SU-DHL-6 (cell line): ENCODE measurements around the gene CAD.

Experiments used
- H2AFZ ChIP-seq: fragments of 200-600 bp; sonication (generic); 2 replicates; pipeline ENCODE4 v1.6.1; 2014; ENCODE audit warnings: low read depth, mild to moderate bottlenecking, moderate library complexity, mixed read lengths, antibody characterized with exemption, low read length; ENCODE audit not compliant: severe bottlenecking
- H3F3A ChIP-seq: fragments of 200-600 bp; shearing (Covaris generic); 2 replicates; pipeline ENCODE4 v1.6.0; 2016; ENCODE audit warnings: antibody characterized with exemption, mild to moderate bottlenecking; ENCODE audit not compliant: insufficient read depth
- H3K27ac ChIP-seq: fragments of 200-600 bp; sonication (generic); 2 replicates; pipeline ENCODE4 v1.5.1; 2016; ENCODE audit warnings: low read depth, mild to moderate bottlenecking, low read length, moderate library complexity, mixed read lengths
- H3K27me3 ChIP-seq: fragments of 200-600 bp; sonication (generic), shearing (Covaris generic); 2 replicates; pipeline ENCODE4 v1.6.0; 2014; ENCODE audit warnings: mild to moderate bottlenecking, low read length
- H3K36me3 ChIP-seq: fragments of 200-600 bp; sonication (generic); 2 replicates; pipeline ENCODE4 v1.6.1; 2014; ENCODE audit warnings: mild to moderate bottlenecking, low read length, mixed read lengths
- H3K4me2 ChIP-seq: fragments of 300-600, 200-600 bp; shearing (Covaris generic), sonication (generic); 2 replicates; pipeline ENCODE4 v1.6.0; 2014; ENCODE audit warnings: low read length, low read depth, mild to moderate bottlenecking; ENCODE audit not compliant: poor library complexity, severe bottlenecking
- H3K4me3 ChIP-seq: fragments of 200-600 bp; sonication (generic); 2 replicates; pipeline ENCODE4 v1.5.1; 2014; ENCODE audit warnings: antibody characterized with exemption, low read length, mild to moderate bottlenecking, mixed read lengths; ENCODE audit not compliant: insufficient read depth, poor library complexity, severe bottlenecking
- H3K79me2 ChIP-seq: fragments of 200-600 bp; sonication (generic); 2 replicates; pipeline ENCODE4 v1.6.1; 2014; ENCODE audit warnings: mild to moderate bottlenecking, low read length, moderate library complexity; ENCODE audit not compliant: insufficient read depth
- H3K9ac ChIP-seq: fragments of 200-600 bp; sonication (generic); 2 replicates; pipeline ENCODE4 v1.7.0; 2014; ENCODE audit warnings: mild to moderate bottlenecking, low read length
- H3K9me2 ChIP-seq: fragments of 200-600 bp; sonication (generic); replicated peaks from 2 replicates; pipeline ENCODE4 v1.6.1; 2014; ENCODE audit warnings: low read length; ENCODE audit not compliant: insufficient read depth
- H3K9me3 ChIP-seq: fragments of 200-600 bp; sonication (generic); 2 replicates; pipeline ENCODE4 v1.6.1; 2014; ENCODE audit warnings: low read length, mixed read lengths; ENCODE audit not compliant: insufficient read depth
- H4K20me1 ChIP-seq: fragments of 200-600 bp; sonication (generic); 2 replicates; pipeline ENCODE4 v1.6.1; 2014; ENCODE audit warnings: low read depth, mild to moderate bottlenecking, antibody characterized with exemption, low read length, moderate library complexity, mixed read lengths
- EZH2phosphoT487 ChIP-seq: fragments of 200-600 bp; sonication (generic), shearing (Covaris generic); conservative IDR thresholded peaks from 2 replicates; pipeline ENCODE4 v1.6.1; 2018; ENCODE audit warnings: mild to moderate bottlenecking, antibody characterized with exemption, low read length, moderate library complexity, mixed read lengths
- TF ChIP-seq, protein P1 (sequence below): fragments of 200-600 bp; sonication (generic); IDR thresholded peaks from one replicate; pipeline ENCODE4 v1.5.1; 2017; ENCODE audit warnings: antibody characterized with exemption, mild to moderate bottlenecking, low read length, moderate library complexity; ENCODE audit not compliant: insufficient read depth, poor library complexity, severe bottlenecking

CAD gene

DNA sequence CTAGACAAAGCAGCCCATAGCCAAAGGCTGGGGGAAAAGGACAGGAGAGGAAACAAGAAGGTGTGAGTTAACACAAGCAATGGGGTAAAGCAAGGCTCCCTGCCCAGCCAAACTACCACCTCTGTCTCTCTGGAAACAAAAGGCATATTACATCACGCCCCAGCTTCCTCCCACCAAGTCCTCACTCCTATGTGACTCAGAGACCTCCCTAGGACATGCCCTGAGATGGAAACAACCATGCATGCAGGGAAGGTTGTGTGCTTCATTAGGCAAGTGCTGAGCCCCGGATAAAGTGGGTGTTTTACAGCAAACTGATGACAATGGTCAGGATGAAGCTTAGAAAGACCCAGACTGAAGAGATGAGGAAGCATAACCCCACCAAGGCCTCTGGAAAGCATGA, 14.3 kb upstream of the CAD start:
- Histone ChIP-seq H3K27me3 (no peaks in the 10 kb centered on the region), H3K9me2 (no peaks in the 10 kb centered on the region), H4K20me1 (no peaks in the 10 kb centered on the region), H3K4me2 (no peak overlapping the region), H3K4me3 (no peak overlapping the region), H2AFZ (no peak overlapping the region), H3K36me3 (no peaks in the 10 kb centered on the region; the same call in 1 of the 2 replicates), H3F3A (no peaks in the 10 kb centered on the region), H3K9ac (no peak overlapping the region), H3K27ac (no peak overlapping the region), H3K9me3 (no peaks in the 10 kb centered on the region), H3K79me2 (no peaks in the 10 kb centered on the region)
- TF ChIP-seq, protein P1, sequence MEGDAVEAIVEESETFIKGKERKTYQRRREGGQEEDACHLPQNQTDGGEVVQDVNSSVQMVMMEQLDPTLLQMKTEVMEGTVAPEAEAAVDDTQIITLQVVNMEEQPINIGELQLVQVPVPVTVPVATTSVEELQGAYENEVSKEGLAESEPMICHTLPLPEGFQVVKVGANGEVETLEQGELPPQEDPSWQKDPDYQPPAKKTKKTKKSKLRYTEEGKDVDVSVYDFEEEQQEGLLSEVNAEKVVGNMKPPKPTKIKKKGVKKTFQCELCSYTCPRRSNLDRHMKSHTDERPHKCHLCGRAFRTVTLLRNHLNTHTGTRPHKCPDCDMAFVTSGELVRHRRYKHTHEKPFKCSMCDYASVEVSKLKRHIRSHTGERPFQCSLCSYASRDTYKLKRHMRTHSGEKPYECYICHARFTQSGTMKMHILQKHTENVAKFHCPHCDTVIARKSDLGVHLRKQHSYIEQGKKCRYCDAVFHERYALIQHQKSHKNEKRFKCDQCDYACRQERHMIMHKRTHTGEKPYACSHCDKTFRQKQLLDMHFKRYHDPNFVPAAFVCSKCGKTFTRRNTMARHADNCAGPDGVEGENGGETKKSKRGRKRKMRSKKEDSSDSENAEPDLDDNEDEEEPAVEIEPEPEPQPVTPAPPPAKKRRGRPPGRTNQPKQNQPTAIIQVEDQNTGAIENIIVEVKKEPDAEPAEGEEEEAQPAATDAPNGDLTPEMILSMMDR, result no peak
- no peak for TF ChIP-seq EZH2phosphoT487

DNA sequence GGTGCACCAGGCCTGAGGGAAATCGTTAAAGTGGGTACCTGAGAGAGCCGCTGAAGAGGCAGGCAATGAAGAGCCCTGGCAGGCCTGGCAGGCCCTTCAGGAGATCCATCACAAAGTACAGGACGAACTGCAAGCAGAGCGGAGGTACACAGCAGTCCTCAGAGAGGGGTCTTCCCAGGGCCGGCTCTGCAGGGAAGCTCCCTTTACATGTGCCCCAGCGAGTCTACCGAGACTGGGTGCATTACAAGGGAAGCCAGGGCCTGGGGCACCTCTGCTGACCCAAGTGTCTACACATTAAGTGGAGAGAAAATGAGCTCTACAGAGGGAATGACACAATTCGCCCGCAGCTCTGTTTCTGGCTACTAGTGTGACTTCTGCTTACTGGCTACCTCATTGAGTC, 13.4 kb upstream of the CAD start:
- no peak overlapping the region for H2AFZ ChIP-seq
- H4K20me1 ChIP-seq, result no peaks in the 10 kb centered on the region
- H3K79me2 ChIP-seq, result no peaks in the 10 kb centered on the region
- H3K9me3 ChIP-seq, result no peaks in the 10 kb centered on the region
- H3F3A ChIP-seq, result no peaks in the 10 kb centered on the region
- no peaks in the 10 kb centered on the region for H3K27me3 ChIP-seq
- no peaks in the 10 kb centered on the region; the same call in 1 of the 2 replicates for H3K36me3 ChIP-seq
- no peak overlapping the region for H3K4me2 ChIP-seq
- no peak overlapping the region for H3K27ac ChIP-seq
- no peak for TF ChIP-seq EZH2phosphoT487
- TF ChIP-seq, protein P1, result no peak
- H3K4me3 ChIP-seq, result no peak overlapping the region
- H3K9ac ChIP-seq, result no peak overlapping the region
- no peaks in the 10 kb centered on the region for H3K9me2 ChIP-seq

DNA sequence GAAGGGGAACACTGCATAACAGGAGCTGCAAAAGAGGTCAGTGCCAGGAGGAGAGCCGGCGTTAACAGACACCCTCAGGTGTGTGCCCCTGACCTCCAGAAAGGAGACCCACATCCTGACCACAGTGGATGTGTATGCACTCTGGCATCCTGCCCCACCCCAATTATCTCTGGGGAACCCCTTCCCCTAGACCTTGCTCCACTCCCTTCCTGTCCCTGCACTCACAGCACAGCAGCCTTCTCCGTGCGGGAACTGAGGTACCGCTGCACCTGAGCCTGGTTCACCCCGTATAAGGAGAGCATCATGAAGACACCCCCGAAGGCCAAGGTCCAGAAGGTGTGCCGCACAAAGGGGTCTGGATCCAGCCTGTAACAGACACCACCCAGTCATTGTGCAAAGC, 12.6 kb upstream of the CAD start:
- Histone ChIP-seq H3K27ac (no peak overlapping the region), H2AFZ (no peak overlapping the region), H3K9me3 (no peaks in the 10 kb centered on the region), H3K36me3 (no peaks in the 10 kb centered on the region; the same call in 1 of the 2 replicates), H4K20me1 (no peaks in the 10 kb centered on the region), H3K9me2 (no peaks in the 10 kb centered on the region), H3K27me3 (no peaks in the 10 kb centered on the region), H3K4me2 (no peak overlapping the region), H3K4me3 (no peak overlapping the region), H3K9ac (no peak overlapping the region), H3F3A (no peaks in the 10 kb centered on the region), H3K79me2 (no peaks in the 10 kb centered on the region)
- TF ChIP-seq, protein P1, result no peak
- TF ChIP-seq EZH2phosphoT487, result no peak

DNA sequence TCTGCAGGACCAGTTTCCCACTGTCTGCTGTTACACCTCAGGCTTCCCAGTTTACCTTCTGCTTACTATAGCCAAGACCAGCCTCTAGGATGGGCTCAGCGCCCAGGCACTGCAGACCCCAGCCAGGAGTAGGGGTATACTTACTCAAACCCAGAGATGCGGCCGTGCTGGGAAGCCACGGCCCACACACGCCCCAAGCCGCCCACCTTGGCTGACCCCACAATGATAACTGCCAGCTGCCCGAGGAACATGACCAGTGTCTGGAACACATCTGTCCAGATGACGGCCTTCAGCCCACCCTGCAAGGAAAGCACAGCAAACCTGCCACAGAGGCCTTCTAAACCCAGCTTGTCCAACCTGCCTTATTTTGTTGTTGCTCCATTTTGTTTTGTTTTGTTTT, 12.0 kb upstream of the CAD start:
- no peak for TF ChIP-seq EZH2phosphoT487
- TF ChIP-seq, protein P1, result no peak

More for the DNA sequence above, 12.0 kb upstream of the CAD start:
- H2AFZ ChIP-seq, result no peak overlapping the region
- H3K36me3 ChIP-seq, result no peaks in the 10 kb centered on the region; the same call in 1 of the 2 replicates
- no peaks in the 10 kb centered on the region for H4K20me1 ChIP-seq
- H3K4me2 ChIP-seq, result no peak overlapping the region
- no peak overlapping the region for H3K4me3 ChIP-seq
- no peaks in the 10 kb centered on the region for H3K79me2 ChIP-seq
- no peaks in the 10 kb centered on the region for H3K9me3 ChIP-seq
- no peak overlapping the region for H3K9ac ChIP-seq
- H3K27ac ChIP-seq, result no peak overlapping the region
- H3K9me2 ChIP-seq, result no peaks in the 10 kb centered on the region
- no peaks in the 10 kb centered on the region for H3K27me3 ChIP-seq
- 0 out of 2 replicates have a peak, but pooled peaks cover 5% of the 10 kb centered on the region for H3F3A ChIP-seq
